Measurements from ENCODE around the gene EEF1AKMT1.

The EEF1AKMT1 gene

GRCh38 chr13:20773194-20774080, at the start of gene EEF1AKMT1:
Gene EEF1AKMT1 (minus strand): TSS chr13:20773961. CDS start chr13:20757598, 16,363 bp downstream.
- peak; percentile 96 for DNase-seq (ENCODE audit: low spot score)

- DNase-seq (ENCODE audit: low spot score): no peak
Measured at GRCh38 chr13:20823071-20823470, 49.3 kb upstream of the EEF1AKMT1 start.

GRCh38 chr13:20822406-20822805, 48.6 kb upstream of the EEF1AKMT1 start:
- DNase-seq (ENCODE audit: low spot score): no peak

- DNase-seq (ENCODE audit: low spot score): no peak
Measured at GRCh38 chr13:20819715-20820114, 46.0 kb upstream of the EEF1AKMT1 start.

- DNase-seq (ENCODE audit: low spot score): no peak
Measured at GRCh38 chr13:20815464-20815863, 41.7 kb upstream of the EEF1AKMT1 start.

GRCh38 chr13:20814224-20814910, 40.6 kb upstream of the EEF1AKMT1 start:
- DNase-seq (ENCODE audit: low spot score): no peak

- DNase-seq (ENCODE audit: low spot score): no peak
Measured at GRCh38 chr13:20812890-20813289, 39.1 kb upstream of the EEF1AKMT1 start.

- DNase-seq (ENCODE audit: low spot score): no peak
Measured at GRCh38 chr13:20810808-20811207, 37.0 kb upstream of the EEF1AKMT1 start.

- DNase-seq (ENCODE audit: low spot score): no peak
Measured at GRCh38 chr13:20808874-20809273, 35.1 kb upstream of the EEF1AKMT1 start.

- peak; percentile 53 for DNase-seq (ENCODE audit: low spot score)
Measured at GRCh38 chr13:20803180-20803965, 29.6 kb upstream of the EEF1AKMT1 start.

GRCh38 chr13:20801707-20802106, 27.9 kb upstream of the EEF1AKMT1 start:
- DNase-seq (ENCODE audit: low spot score): no peak

- DNase-seq (ENCODE audit: low spot score): no peak
Measured at GRCh38 chr13:20799726-20800416, 26.1 kb upstream of the EEF1AKMT1 start.

- DNase-seq (ENCODE audit: low spot score): no peak
Measured at GRCh38 chr13:20798027-20798426, 24.3 kb upstream of the EEF1AKMT1 start.

GRCh38 chr13:20796791-20797508, 23.2 kb upstream of the EEF1AKMT1 start:
- DNase-seq (ENCODE audit: low spot score): no peak

GRCh38 chr13:20789665-20790064, 15.9 kb upstream of the EEF1AKMT1 start:
- DNase-seq (ENCODE audit: low spot score): no peak

- DNase-seq (ENCODE audit: low spot score): no peak
Measured at GRCh38 chr13:20788312-20788711, 14.6 kb upstream of the EEF1AKMT1 start.

GRCh38 chr13:20787180-20787579, 13.4 kb upstream of the EEF1AKMT1 start:
- no peak for DNase-seq (ENCODE audit: low spot score)

GRCh38 chr13:20782116-20782708, 8.5 kb upstream of the EEF1AKMT1 start:
- no peak for DNase-seq (ENCODE audit: low spot score)

- no peak for DNase-seq (ENCODE audit: low spot score)
Measured at GRCh38 chr13:20780317-20780716, 6.6 kb upstream of the EEF1AKMT1 start.

GRCh38 chr13:20779405-20779804, 5.6 kb upstream of the EEF1AKMT1 start:
- DNase-seq (ENCODE audit: low spot score): no peak

GRCh38 chr13:20778311-20778710, 4.5 kb upstream of the EEF1AKMT1 start:
- peak; percentile 84 for DNase-seq (ENCODE audit: low spot score)
